ENCODE measurements around the gene NUTF2.

The NUTF2 gene

DNA sequence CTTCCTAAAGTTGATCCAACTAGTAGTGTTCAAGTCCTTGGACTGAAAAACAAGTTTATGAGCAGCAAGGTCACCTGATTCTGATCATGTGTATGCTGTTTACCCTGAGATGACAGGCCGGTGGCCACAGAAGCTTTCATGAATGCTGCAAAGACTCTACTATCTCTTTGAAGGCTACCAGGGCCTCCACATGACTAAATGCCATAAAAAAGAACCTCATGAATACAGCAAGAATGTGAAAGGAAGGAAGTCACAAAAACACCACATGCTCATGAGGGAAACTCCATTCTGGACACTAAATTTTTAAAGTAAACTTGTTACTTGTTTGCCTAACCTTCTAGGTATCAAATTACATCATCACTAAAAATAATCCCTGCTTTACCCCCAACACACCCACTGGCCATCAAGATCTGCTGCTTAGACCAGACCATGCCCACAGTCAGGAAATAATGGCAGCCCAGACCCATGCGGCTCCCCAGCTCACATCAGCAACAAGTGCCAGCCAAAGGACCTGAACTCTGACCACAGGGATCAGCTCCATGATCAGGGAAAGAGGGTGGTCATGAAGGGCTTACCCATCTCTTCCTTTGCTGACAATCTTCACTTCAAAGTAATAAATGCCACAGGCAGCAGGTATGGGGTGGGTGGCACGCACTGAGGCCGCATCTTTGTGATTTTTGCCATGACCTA lies 41.7 kb upstream of the NUTF2 start:
- Mint-ChIP-seq H3K4me1 (peaks cover 16% of the 10 kb centered on the region), H3K27me3 (ENCODE audit: low read depth, poor library complexity) (peaks cover 2% of the 10 kb centered on the region), H3K9me3 (no peaks in the 10 kb centered on the region), H3K36me3 (ENCODE audit: low read depth) (peaks cover 54% of the 10 kb centered on the region), H3K4me3 (peak overlapping the region; percentile 91), H3K27ac (peak overlapping the region; percentile 90)
- TF ChIP-seq, protein P1, sequence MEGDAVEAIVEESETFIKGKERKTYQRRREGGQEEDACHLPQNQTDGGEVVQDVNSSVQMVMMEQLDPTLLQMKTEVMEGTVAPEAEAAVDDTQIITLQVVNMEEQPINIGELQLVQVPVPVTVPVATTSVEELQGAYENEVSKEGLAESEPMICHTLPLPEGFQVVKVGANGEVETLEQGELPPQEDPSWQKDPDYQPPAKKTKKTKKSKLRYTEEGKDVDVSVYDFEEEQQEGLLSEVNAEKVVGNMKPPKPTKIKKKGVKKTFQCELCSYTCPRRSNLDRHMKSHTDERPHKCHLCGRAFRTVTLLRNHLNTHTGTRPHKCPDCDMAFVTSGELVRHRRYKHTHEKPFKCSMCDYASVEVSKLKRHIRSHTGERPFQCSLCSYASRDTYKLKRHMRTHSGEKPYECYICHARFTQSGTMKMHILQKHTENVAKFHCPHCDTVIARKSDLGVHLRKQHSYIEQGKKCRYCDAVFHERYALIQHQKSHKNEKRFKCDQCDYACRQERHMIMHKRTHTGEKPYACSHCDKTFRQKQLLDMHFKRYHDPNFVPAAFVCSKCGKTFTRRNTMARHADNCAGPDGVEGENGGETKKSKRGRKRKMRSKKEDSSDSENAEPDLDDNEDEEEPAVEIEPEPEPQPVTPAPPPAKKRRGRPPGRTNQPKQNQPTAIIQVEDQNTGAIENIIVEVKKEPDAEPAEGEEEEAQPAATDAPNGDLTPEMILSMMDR (IDR thresholded peaks at IDR 0.05): no peak
- DNase-seq: no peak

DNA sequence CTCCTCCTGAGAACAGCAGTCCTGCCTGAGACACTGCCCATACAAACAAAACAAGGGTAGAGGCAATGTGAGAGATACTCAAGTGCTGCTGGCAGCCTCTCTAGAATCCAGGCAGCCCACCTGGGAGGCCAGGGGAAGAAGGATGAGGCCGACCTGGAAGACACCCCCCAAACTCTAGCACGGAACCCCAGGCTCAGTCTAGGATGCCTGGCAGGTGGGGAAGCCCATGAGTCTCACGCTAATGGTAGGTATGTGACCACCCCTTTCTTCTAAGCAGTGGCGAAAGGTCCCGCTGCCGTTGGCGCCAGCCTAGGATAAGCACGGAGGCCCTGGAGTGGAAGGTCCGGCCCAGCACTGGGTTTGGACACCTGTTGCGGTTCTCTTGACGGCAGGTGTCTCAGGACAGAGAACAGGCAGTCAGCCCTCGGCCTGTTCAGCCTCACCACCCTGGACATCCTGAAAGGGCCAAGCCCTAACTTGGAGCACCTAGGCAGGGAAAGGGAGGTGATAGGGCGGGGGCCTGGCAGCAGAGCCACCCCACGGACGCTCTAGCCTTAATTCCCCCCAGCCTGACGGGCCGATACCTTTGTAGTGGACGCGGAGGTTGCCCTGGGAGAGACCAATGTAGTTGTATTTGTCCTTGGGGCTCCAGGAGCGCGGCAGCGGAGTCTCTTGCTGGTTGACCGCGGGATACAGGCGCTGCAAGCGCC lies 40.9 kb upstream of the NUTF2 start:
- H3K4me3 Mint-ChIP-seq: peak overlapping the region; percentile 91
- TF ChIP-seq, protein P1 (IDR thresholded peaks at IDR 0.05): no peak
- peak overlapping the region; percentile 90 for H3K27ac Mint-ChIP-seq
- peaks cover 16% of the 10 kb centered on the region for H3K4me1 Mint-ChIP-seq
- DNase-seq: no peak
- peaks cover 45% of the 10 kb centered on the region for H3K36me3 Mint-ChIP-seq (ENCODE audit: low read depth)
- peaks cover 2% of the 10 kb centered on the region for H3K27me3 Mint-ChIP-seq (ENCODE audit: low read depth, poor library complexity)
- no peaks in the 10 kb centered on the region for H3K9me3 Mint-ChIP-seq

DNA sequence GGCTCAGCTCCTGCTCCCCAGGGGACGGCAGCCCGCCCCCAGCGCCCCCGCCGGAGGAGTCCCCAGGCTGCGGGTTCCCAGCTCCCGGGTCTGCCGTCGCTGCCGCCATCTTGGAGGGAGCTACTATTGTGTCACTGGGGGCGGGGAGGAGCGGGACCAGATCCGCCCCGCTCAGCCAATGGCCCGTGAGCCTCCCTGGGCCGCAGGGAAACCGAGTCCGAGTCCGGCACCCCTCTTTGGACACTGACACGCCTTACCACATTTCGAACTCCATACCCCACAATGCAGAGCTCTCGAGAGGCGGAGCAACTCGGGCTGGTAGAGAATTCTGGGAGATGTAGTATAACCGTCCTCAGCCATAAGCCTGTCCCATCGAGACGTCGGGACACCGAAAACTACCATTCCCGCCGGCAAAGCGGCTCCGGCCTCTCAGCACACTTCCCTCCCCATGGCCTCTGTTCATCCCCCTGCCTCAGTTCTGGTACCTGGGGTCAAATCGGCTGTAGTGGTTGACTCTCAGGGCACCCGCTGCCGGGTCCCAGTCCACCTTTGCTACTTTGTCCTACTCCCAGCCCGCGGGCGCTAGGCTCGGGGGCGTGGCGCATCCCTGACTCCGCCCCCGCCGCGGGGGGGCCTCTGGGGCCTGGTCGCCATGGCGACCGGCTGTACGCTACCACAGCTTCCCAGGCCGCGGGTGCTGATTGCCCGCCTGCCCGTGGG lies 40.1 kb upstream of the NUTF2 start, which contains the start of the genes RANBP10 and TSNAXIP1:
Gene RANBP10 (minus strand): TSS at position 133 of the 720 bp plus-strand sequence. CDS start 24 bp downstream, at position 109.
Gene TSNAXIP1 (plus strand): TSS at position 462 of the 720 bp plus-strand sequence. CDS start 261 bp downstream, outside the sequence.
- no peaks in the 10 kb centered on the region for H3K9me3 Mint-ChIP-seq
- TF ChIP-seq, protein P1 (IDR thresholded peaks at IDR 0.05): no peak
- peaks cover 38% of the 10 kb centered on the region for H3K36me3 Mint-ChIP-seq (ENCODE audit: low read depth)
- peaks cover 16% of the 10 kb centered on the region for H3K4me1 Mint-ChIP-seq
- peak; percentile 95 for DNase-seq
- H3K27me3 Mint-ChIP-seq (ENCODE audit: low read depth, poor library complexity): peaks cover 2% of the 10 kb centered on the region
- peak within 1 kb of the TSS; percentile 91 for H3K4me3 Mint-ChIP-seq
- peak within 1 kb of the TSS; percentile 90 for H3K27ac Mint-ChIP-seq

DNA sequence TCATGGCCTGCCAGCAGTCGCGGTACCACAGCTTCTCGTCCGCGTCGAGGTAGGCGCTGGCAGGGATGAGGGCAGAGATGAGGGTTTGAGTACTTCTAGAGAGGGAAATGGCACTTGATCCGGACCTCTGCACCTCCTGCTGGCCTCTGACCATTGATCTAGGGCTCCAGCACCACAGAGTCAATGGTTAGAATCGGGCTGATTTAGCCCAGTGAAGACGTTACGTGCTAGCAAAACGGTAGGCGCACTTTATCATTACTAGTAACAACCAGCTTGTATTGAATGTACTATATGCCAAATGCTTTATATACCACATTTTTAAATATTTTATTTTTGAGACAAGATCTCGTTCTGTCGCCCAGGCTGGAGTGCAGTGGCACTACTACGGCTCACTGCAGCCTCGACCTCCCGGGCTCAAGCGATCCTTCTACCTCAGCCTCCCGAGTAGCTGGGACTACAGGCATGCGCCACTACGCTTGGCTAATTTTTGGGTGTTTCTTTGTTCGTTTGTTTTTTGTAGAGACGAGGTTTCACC lies 39.5 kb upstream of the NUTF2 start:
- TF ChIP-seq, protein P1 (IDR thresholded peaks at IDR 0.05): no peak
- H3K27me3 Mint-ChIP-seq (ENCODE audit: low read depth, poor library complexity): peaks cover 2% of the 10 kb centered on the region
- peak overlapping the region; percentile 90 for H3K27ac Mint-ChIP-seq
- H3K4me1 Mint-ChIP-seq: peaks cover 16% of the 10 kb centered on the region
- H3K36me3 Mint-ChIP-seq (ENCODE audit: low read depth): peaks cover 32% of the 10 kb centered on the region
- no peaks in the 10 kb centered on the region for H3K9me3 Mint-ChIP-seq
- DNase-seq: no peak
- H3K4me3 Mint-ChIP-seq: peak overlapping the region; percentile 91

DNA sequence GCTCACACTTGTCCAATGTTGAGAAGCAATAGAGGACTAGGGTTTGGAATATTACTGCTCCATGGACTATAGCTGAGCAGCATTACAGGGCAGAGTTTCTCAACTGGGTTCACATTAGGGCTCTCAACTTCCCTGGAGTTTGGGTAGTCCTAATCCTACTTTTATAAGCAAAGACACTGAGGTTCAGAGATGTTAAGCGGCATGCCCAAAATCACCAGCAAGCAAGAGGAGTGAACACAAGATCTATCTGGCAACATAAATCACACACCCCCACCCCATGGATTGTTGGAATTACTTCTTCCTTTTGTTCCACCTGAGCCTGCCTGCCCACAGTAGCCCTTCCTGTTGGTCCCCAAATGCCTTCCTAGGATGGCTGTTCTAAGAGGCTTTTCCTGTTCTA lies 34.8 kb upstream of the NUTF2 start:
- no peak overlapping the region for H3K4me3 Mint-ChIP-seq
- H3K4me1 Mint-ChIP-seq: no peaks in the 10 kb centered on the region
- H3K27ac Mint-ChIP-seq: no peak overlapping the region

More for the DNA sequence above, 34.8 kb upstream of the NUTF2 start:
- H3K36me3 Mint-ChIP-seq (ENCODE audit: low read depth): no peaks in the 10 kb centered on the region
- TF ChIP-seq, protein P1 (IDR thresholded peaks at IDR 0.05): no peak
- DNase-seq: no peak
- peaks cover 6% of the 10 kb centered on the region for H3K27me3 Mint-ChIP-seq (ENCODE audit: low read depth, poor library complexity)
- H3K9me3 Mint-ChIP-seq: no peaks in the 10 kb centered on the region
